HCT116 (cell line): ENCODE data around the gene ERBB2. TPM values are rescaled to one million over a fixed set of nuclear protein-coding genes. Genes with fewer than 3 reads are reported as not detected.

ENCODE experiments used
- ATAC-seq: fragments of 200-7000 bp; cut with Tn5 transposase; 2 replicates; pipeline ENCODE4 v1.9.1; 2020; ENCODE audit warnings: mild to moderate bottlenecking, moderate library complexity
- BruUV-seq: library from RNA; stranded (reverse); fragments of 400-500 nt; replicated peaks from 2 replicates; lab custom pipeline; 2021; lab: Mats Ljungman, UMichigan
- CTCF ChIA-PET: fragments of 300-600 bp; sonication (Branson Sonifier 250); formaldehyde crosslinking; loops from one replicate; lab custom pipeline; 2021; ENCODE audit warnings: antibody characterized with exemption; lab: Charles Lee
- POLR2A ChIA-PET: fragments of 300-600, 350-600 bp; sonication (Branson Sonifier 250); formaldehyde crosslinking; loops from one replicate; lab custom pipeline; 2021; ENCODE audit warnings: antibody characterized with exemption; lab: Charles Lee
- RAD21 ChIA-PET, 2 experiments: fragments of 300-600 bp; sonication (Branson Sonifier 250); formaldehyde crosslinking; loops; one replicate each; lab custom pipeline; 2023; ENCODE audit warnings: low total read pairs in 2 of 2; ENCODE audit not compliant: uncharacterized antibody in 2 of 2, unreplicated experiment in 2 of 2, low non-redundant PET in 1 of 2; lab: Charles Lee
- DNase-seq: peaks from one replicate; pipeline ENCODE4 v3.0.0-alpha.2; 2010; ENCODE audit warnings: low read depth, low spot score
- H2AFZ ChIP-seq: fragments of 200-600 bp; shearing (Covaris generic), sonication (generic); 2 replicates; pipeline ENCODE4 v1.6.1; 2017; ENCODE audit warnings: low read depth, mixed run types, mixed read lengths, antibody characterized with exemption, low read length; ENCODE audit not compliant: poor library complexity, severe bottlenecking
- H3K27ac ChIP-seq: 2 replicates; pipeline ENCODE4 v1.5.1; 2012; ENCODE audit warnings: low read depth, low read length
- H3K27me3 ChIP-seq: fragments of 200-600 bp; sonication (generic); 2 replicates; pipeline ENCODE4 v1.6.1; 2016; ENCODE audit warnings: mixed run types, low read length, mixed read lengths; ENCODE audit not compliant: insufficient read depth
- H3K36me3 ChIP-seq, 2 experiments: fragments of 200-500 bp in 1 of 2; fragments of 200-600 bp in 1 of 2; sonication (Bioruptor generic) in 1 of 2; sonication (generic) in 1 of 2; 2 replicates each; pipeline versions ENCODE4 v1.5.1 to v1.6.1; 2014 to 2016; ENCODE audit warnings: low read length in 2 of 2, inconsistent platforms in 1 of 2, mixed read lengths in 1 of 2, mixed run types in 1 of 2; ENCODE audit not compliant: insufficient read depth in 2 of 2, control insufficient read depth in 1 of 2
- H3K4me1 ChIP-seq, 2 experiments: fragments of 200-600 bp in 1 of 2; sonication (generic) in 1 of 2; 2 replicates each; pipeline versions ENCODE4 v1.5.1 to v1.6.1; 2012 to 2017; ENCODE audit warnings: low read length in 2 of 2, inconsistent platforms in 1 of 2, mild to moderate bottlenecking in 1 of 2, mixed read lengths in 1 of 2, mixed run types in 1 of 2, moderate library complexity in 1 of 2; ENCODE audit not compliant: insufficient read depth in 2 of 2, control insufficient read depth in 1 of 2
- H3K4me2 ChIP-seq: fragments of 200-600 bp; sonication (generic); 2 replicates; pipeline ENCODE4 v1.6.1; 2017; ENCODE audit warnings: mixed run types, low read length, mixed read lengths
- H3K4me3 ChIP-seq, 2 experiments: fragments of 200-600 bp in 1 of 2; sonication (generic) in 1 of 2; replicated peaks in 1 of 2; 2 replicates each; pipeline ENCODE4 v1.5.1; 2011 to 2016; ENCODE audit warnings: low read length in 2 of 2, control low read depth in 1 of 2, low read depth in 1 of 2, mild to moderate bottlenecking in 1 of 2, mixed read lengths in 1 of 2, mixed run types in 1 of 2
- H3K79me2 ChIP-seq: fragments of 200-600 bp; sonication (generic); 2 replicates; pipeline ENCODE4 v1.6.1; 2017; ENCODE audit warnings: mild to moderate bottlenecking, mixed run types, low read length, moderate library complexity, mixed read lengths; ENCODE audit not compliant: insufficient read depth
- H3K9ac ChIP-seq: fragments of 200-600 bp; sonication (generic); 2 replicates; pipeline ENCODE4 v1.6.1; 2016; ENCODE audit warnings: low read length, mixed read lengths
- H3K9me2 ChIP-seq: fragments of 200-600 bp; sonication (generic), shearing (Covaris generic); 2 replicates; pipeline ENCODE4 v1.6.1; 2017; ENCODE audit warnings: mixed run types, mild to moderate bottlenecking, moderate library complexity; ENCODE audit not compliant: insufficient read depth
- H3K9me3 ChIP-seq, 2 experiments: fragments of 200-500 bp in 1 of 2; fragments of 200-600 bp in 1 of 2; sonication (Bioruptor generic) in 1 of 2; sonication (generic) in 1 of 2; 2 replicates each; pipeline ENCODE4 v1.6.1; 2014 to 2017; ENCODE audit warnings: low read length in 2 of 2, mixed read lengths in 2 of 2, inconsistent platforms in 1 of 2, low read depth in 1 of 2, mild to moderate bottlenecking in 1 of 2, mixed run types in 1 of 2, moderate library complexity in 1 of 2; ENCODE audit not compliant: control insufficient read depth in 1 of 2, insufficient read depth in 1 of 2
- H4K20me1 ChIP-seq: fragments of 200-600 bp; sonication (generic), shearing (Covaris generic); 2 replicates; pipeline ENCODE4 v1.6.1; 2017; ENCODE audit warnings: mixed run types, mild to moderate bottlenecking, moderate library complexity; ENCODE audit not compliant: insufficient read depth
- EGR1 ChIP-seq: IDR thresholded peaks from 2 replicates; pipeline ENCODE4 v1.6.1; 2012; ENCODE audit warnings: low read depth
- ELF1 ChIP-seq: IDR thresholded peaks from 2 replicates; pipeline ENCODE4 v1.6.1; 2012; ENCODE audit warnings: low read depth, borderline replicate concordance
- EZH2 ChIP-seq: fragments of 200-600 bp; sonication (generic); IDR thresholded peaks from 2 replicates; pipeline ENCODE4 v1.6.1; 2017; ENCODE audit warnings: antibody characterized with exemption, mixed run types
- EZH2phosphoT487 ChIP-seq: fragments of 200-600 bp; IDR thresholded peaks from 2 replicates; pipeline ENCODE4 v1.6.1; 2018; ENCODE audit warnings: antibody characterized with exemption, borderline replicate concordance
- POLR2A ChIP-seq: IDR thresholded peaks from 2 replicates; pipeline ENCODE4 v1.7.0; 2011; ENCODE audit warnings: borderline replicate concordance; ENCODE audit not compliant: insufficient read depth, insufficient read length; ENCODE audit errors: extremely low read depth
- POLR2AphosphoS5 ChIP-seq: IDR thresholded peaks from 2 replicates; pipeline ENCODE4 v1.6.1; 2011; ENCODE audit warnings: mild to moderate bottlenecking, low read depth, low read length, moderate library complexity
- SRF ChIP-seq: IDR thresholded peaks from 2 replicates; pipeline ENCODE4 v1.6.1; 2012; ENCODE audit warnings: low read depth
- TCF7L2 ChIP-seq: IDR thresholded peaks from 2 replicates; pipeline ENCODE4 v1.7.0; 2011; ENCODE audit warnings: borderline replicate concordance, inconsistent platforms; ENCODE audit not compliant: insufficient read depth, insufficient read length; ENCODE audit errors: extremely low read depth
- intact Hi-C: fragments of 100-400 bp; cut with micrococcal nuclease; formaldehyde crosslinking; loops from 2 replicates; pipeline ENCODE4 v1.10.0; 2022
- total RNA-seq: library from RNA; stranded (reverse); gene quantifications from one replicate; pipeline ENCODE4 v1.2.1, GENCODE V29; 2021; ENCODE audit not compliant: unreplicated experiment
- TF ChIP-seq, protein P1 (sequence below), 3 experiments: fragments of 200-600 bp in 1 of 3; sonication (generic) in 1 of 3; IDR thresholded peaks in 2 of 3; conservative IDR thresholded peaks in 1 of 3; 2 replicates each; pipeline ENCODE4 v1.5.1; 2012 to 2017; ENCODE audit warnings: low read depth in 2 of 3, low read length in 2 of 3, antibody characterized with exemption in 1 of 3, borderline replicate concordance in 1 of 3, control low read depth in 1 of 3, mild to moderate bottlenecking in 1 of 3, mixed read lengths in 1 of 3, mixed run types in 1 of 3, moderate library complexity in 1 of 3; ENCODE audit not compliant: insufficient read depth in 1 of 3
- TF ChIP-seq, protein P2 (sequence below): IDR thresholded peaks from 2 replicates; pipeline ENCODE4 v1.6.1; 2012

ERBB2 gene
- total RNA-seq, 1 experiment from 2014 or later = 75.8 TPM

DNA sequence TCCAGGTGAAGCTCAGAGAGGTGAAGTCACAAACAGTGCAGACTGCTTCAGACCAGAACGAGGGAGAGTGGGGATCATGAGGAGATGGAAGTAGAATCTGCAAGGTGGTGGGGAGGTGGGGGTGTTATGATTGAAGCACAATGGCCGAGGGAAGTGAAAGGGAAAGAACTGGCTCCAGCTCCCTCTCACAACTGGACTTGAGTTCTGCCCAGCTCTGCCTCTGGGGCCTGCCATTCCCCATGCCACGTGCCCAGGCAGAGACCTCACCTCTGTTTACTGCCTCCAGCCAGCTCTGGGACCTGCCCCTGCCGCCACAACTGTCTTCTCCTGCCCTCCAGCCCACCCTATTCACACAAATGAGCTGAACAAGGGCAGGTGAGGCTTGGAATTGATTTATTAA, 29.1 kb upstream of the ERBB2 start:
- Histone ChIP-seq H3K4me3 (no peak overlapping the region), H4K20me1 (no peaks in the 10 kb centered on the region), H3K9ac (no peak overlapping the region), H3K4me1 (peaks cover 15 to 21% of the 10 kb centered on the region in 2 experiments; a peak in 3 of 4 replicates), H3K9me2 (no peaks in the 10 kb centered on the region), H3K4me2 (no peak overlapping the region), H3K27ac (no peak overlapping the region), H2AFZ (no peak overlapping the region), H3K36me3 (no peaks in the 10 kb centered on the region), H3K27me3 (no peaks in the 10 kb centered on the region), H3K9me3 (no peaks in the 10 kb centered on the region), H3K79me2 (no peaks in the 10 kb centered on the region)
- ChIA-PET RAD21 (interaction anchor here (1.4 to 3.6 kb wide), 2 partner anchors 48 to 49 kb away, joined by 6 to 15 read pairs; no protein-coding TSS in a partner anchor), POLR2A (interaction anchor here (1.6 kb wide), 1 partner anchor 49 kb away, joined by 3 read pairs; no protein-coding TSS in a partner anchor), CTCF (interaction anchor here (0.8 to 3.9 kb wide), 8 partner anchors 9 to 123 kb away, joined by 3 to 51 read pairs (median 8); partner anchors contain the start of gene PGAP3)
- TF ChIP-seq TCF7L2 (no peak), ELF1 (no peak), EZH2 (no peak), POLR2A (no peak), EZH2phosphoT487 (no peak), SRF (no peak), EGR1 (no peak), POLR2AphosphoS5 (no peak)
- TF ChIP-seq, protein P1, sequence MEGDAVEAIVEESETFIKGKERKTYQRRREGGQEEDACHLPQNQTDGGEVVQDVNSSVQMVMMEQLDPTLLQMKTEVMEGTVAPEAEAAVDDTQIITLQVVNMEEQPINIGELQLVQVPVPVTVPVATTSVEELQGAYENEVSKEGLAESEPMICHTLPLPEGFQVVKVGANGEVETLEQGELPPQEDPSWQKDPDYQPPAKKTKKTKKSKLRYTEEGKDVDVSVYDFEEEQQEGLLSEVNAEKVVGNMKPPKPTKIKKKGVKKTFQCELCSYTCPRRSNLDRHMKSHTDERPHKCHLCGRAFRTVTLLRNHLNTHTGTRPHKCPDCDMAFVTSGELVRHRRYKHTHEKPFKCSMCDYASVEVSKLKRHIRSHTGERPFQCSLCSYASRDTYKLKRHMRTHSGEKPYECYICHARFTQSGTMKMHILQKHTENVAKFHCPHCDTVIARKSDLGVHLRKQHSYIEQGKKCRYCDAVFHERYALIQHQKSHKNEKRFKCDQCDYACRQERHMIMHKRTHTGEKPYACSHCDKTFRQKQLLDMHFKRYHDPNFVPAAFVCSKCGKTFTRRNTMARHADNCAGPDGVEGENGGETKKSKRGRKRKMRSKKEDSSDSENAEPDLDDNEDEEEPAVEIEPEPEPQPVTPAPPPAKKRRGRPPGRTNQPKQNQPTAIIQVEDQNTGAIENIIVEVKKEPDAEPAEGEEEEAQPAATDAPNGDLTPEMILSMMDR (IDR thresholded peaks at IDR 0.05 in 2 of 3, conservative IDR thresholded peaks at IDR 0.05 in 1 of 3; ENCODE audit: borderline replicate concordance in 1 of 3, insufficient read depth in 1 of 3, low read depth in 2 of 3, low read length in 2 of 3) = no peak
- TF ChIP-seq, protein P2, sequence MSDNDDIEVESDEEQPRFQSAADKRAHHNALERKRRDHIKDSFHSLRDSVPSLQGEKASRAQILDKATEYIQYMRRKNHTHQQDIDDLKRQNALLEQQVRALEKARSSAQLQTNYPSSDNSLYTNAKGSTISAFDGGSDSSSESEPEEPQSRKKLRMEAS = no peak
- no peak for ATAC-seq
- intact Hi-C loops = loop anchor here (5.0 kb wide), 2 partner anchors 82 to 123 kb away; no protein-coding TSS in a partner anchor
- no TSS peak for BruUV-seq
- no peak for DNase-seq
